K562 (cell line): ENCODE measurements around the gene CFD. TPM values are rescaled to one million over a fixed set of nuclear protein-coding genes. Genes with fewer than 3 reads are reported as not detected.

Experiments used
- ATAC-seq: fragments of 200-7000 bp; cut with Tn5 transposase; 3 replicates; pipeline ENCODE4 v1.9.1; 2020; ENCODE audit warnings: moderate library complexity
- BruUV-seq: library from RNA; stranded (reverse); fragments of 400-500 nt; replicated peaks from 2 replicates; lab custom pipeline; 2021; lab: Mats Ljungman, UMichigan
- CTCF ChIA-PET: fragments of 300-600 bp; formaldehyde crosslinking; extraction: SDS; loops from one replicate; lab custom pipeline; 2021; ENCODE audit warnings: low intra/inter-chr PET ratio; lab: Yijun Ruan, JAX
- POLR2A ChIA-PET: fragments of 300-600, 350-650 bp; sonication (Branson Sonifier 250); formaldehyde crosslinking; extraction: SDS; loops from one replicate; lab custom pipeline; 2021; ENCODE audit warnings: antibody characterized with exemption, inconsistent platforms; lab: Yijun Ruan, JAX
- DNase-seq, 4 experiments: peaks; one replicate each; pipeline versions ENCODE4 v3.0.0 to v3.0.0-alpha.2; 2011 to 2018; ENCODE audit warnings: low spot score in 3 of 4, mixed read lengths in 3 of 4; ENCODE audit errors: extremely low read depth in 1 of 4
- FAIRE-seq: peaks from 2 replicates; lab custom pipeline; 2011; peaks lifted over from hg19 to GRCh38; lab: Jason Lieb, UNC
- H2AFZ ChIP-seq: 2 replicates; pipeline ENCODE4 v1.6.0; 2011; ENCODE audit warnings: low read depth, low read length, control low read depth, inconsistent platforms
- H3K27ac ChIP-seq: fragments of 200-600 bp; 3 replicates; pipeline ENCODE4 v1.8.0; 2011; ENCODE audit warnings: low read depth, mild to moderate bottlenecking, control low read depth, inconsistent platforms, low read length, moderate library complexity, mixed read lengths; ENCODE audit errors: extremely low read depth
- H3K27me3 ChIP-seq, 2 experiments: fragments of 300-600 bp in 1 of 2; 2 replicates in 1 of 2; 3 replicates in 1 of 2; pipeline versions ENCODE4 v1.6.0 to v1.8.0; 2011; ENCODE audit warnings: inconsistent platforms in 2 of 2, low read length in 2 of 2, mild to moderate bottlenecking in 1 of 2, mixed read lengths in 1 of 2, moderate library complexity in 1 of 2; ENCODE audit not compliant: control insufficient read depth in 2 of 2, insufficient read depth in 2 of 2
- H3K36me3 ChIP-seq: fragments of 300-600 bp; 3 replicates; pipeline ENCODE4 v1.8.0; 2011; ENCODE audit warnings: mild to moderate bottlenecking, low read length, inconsistent platforms; ENCODE audit not compliant: control insufficient read depth, insufficient read depth
- H3K4me1 ChIP-seq, 2 experiments: fragments of 200-600 bp in 1 of 2; replicated peaks in 1 of 2; 2 replicates in 1 of 2; 3 replicates in 1 of 2; pipeline versions ENCODE4 v1.5.1 to v1.8.0; 2011; ENCODE audit warnings: inconsistent platforms in 2 of 2, low read length in 2 of 2, mild to moderate bottlenecking in 1 of 2, mixed read lengths in 1 of 2, moderate library complexity in 1 of 2; ENCODE audit not compliant: control insufficient read depth in 2 of 2, insufficient read depth in 2 of 2
- H3K4me2 ChIP-seq: 2 replicates; pipeline ENCODE4 v1.6.1; 2011; ENCODE audit warnings: low read length, control low read depth, inconsistent platforms, mixed read lengths; ENCODE audit not compliant: insufficient read depth
- H3K4me3 ChIP-seq: fragments of 200-600 bp; sonication (generic), shearing (Covaris generic); 2 replicates; pipeline ENCODE4 v1.5.1; 2016; ENCODE audit warnings: control low read depth, inconsistent platforms
- H3K79me2 ChIP-seq: fragments of 200-600 bp; 3 replicates; pipeline ENCODE4 v1.8.0; 2011; ENCODE audit warnings: low read length, inconsistent platforms; ENCODE audit not compliant: control insufficient read depth, insufficient read depth
- H3K9ac ChIP-seq, 2 experiments: 2 replicates each; pipeline versions ENCODE4 v1.6.0 to v1.6.1; 2011; ENCODE audit warnings: low read depth in 2 of 2, low read length in 2 of 2, control low read depth in 1 of 2, inconsistent platforms in 1 of 2, mild to moderate bottlenecking in 1 of 2, mixed read lengths in 1 of 2; ENCODE audit not compliant: insufficient read depth in 1 of 2
- H3K9me1 ChIP-seq: one replicate; pipeline ENCODE4 v1.6.0; 2011; ENCODE audit warnings: inconsistent platforms, mild to moderate bottlenecking, low read length, moderate library complexity; ENCODE audit not compliant: control insufficient read depth, insufficient read depth
- H3K9me3 ChIP-seq: replicated peaks from 2 replicates; pipeline ENCODE4 v1.5.1; 2011; ENCODE audit warnings: low read depth, low read length, inconsistent platforms; ENCODE audit not compliant: control insufficient read depth, insufficient read depth
- H4K20me1 ChIP-seq: replicated peaks from 2 replicates; pipeline ENCODE4 v1.6.1; 2011; ENCODE audit warnings: low read length, inconsistent platforms, mixed read lengths; ENCODE audit not compliant: control insufficient read depth, insufficient read depth
- ADNP ChIP-seq: fragments of 200-800 bp; sonication (Bioruptor generic); IDR thresholded peaks from 2 replicates; pipeline ENCODE4 v1.6.1; 2016; ENCODE audit warnings: missing genetic modification characterization, missing compliant biosample characterization
- BCOR ChIP-seq: fragments of 450-650 bp; IDR thresholded peaks from 2 replicates; pipeline ENCODE4 v1.6.1; 2016
- CBX1 ChIP-seq: sonication (generic); IDR thresholded peaks from 2 replicates; pipeline ENCODE4 v1.6.1; 2016; ENCODE audit warnings: antibody characterized with exemption, low read depth, mild to moderate bottlenecking
- CHCHD3 ChIP-seq: fragments of 250-450 bp; sonication (Bioruptor Pico); IDR thresholded peaks from 2 replicates; pipeline ENCODE4 v2.1.2; 2022; ENCODE audit warnings: mild to moderate bottlenecking
- ETS2 ChIP-seq: IDR thresholded peaks from 2 replicates; pipeline ENCODE4 v1.6.1; 2016; ENCODE audit warnings: borderline replicate concordance, missing genetic modification characterization, mild to moderate bottlenecking, moderate library complexity, missing compliant biosample characterization; ENCODE audit not compliant: poor library complexity, severe bottlenecking
- HDAC1 ChIP-seq, 2 experiments: fragments of 450-650 bp; IDR thresholded peaks; 2 replicates each; pipeline ENCODE4 v1.6.1; 2016 to 2017; ENCODE audit warnings: inconsistent platforms in 1 of 2, mild to moderate bottlenecking in 1 of 2, moderate library complexity in 1 of 2
- HDAC2 ChIP-seq: fragments of 450-650 bp; IDR thresholded peaks from 2 replicates; pipeline ENCODE4 v1.6.1; 2016; ENCODE audit warnings: mild to moderate bottlenecking
- KDM1A ChIP-seq, 2 experiments: fragments of 450-650 bp; IDR thresholded peaks; 2 replicates each; pipeline ENCODE4 v1.6.1; 2016; ENCODE audit warnings: mild to moderate bottlenecking in 2 of 2
- PTBP1 ChIP-seq: fragments of 200-400 bp; formaldehyde crosslinking; IDR thresholded peaks from 2 replicates; pipeline ENCODE4 v1.6.1; 2017; ENCODE audit warnings: low read depth, low read length
- RBM25 ChIP-seq: fragments of 200-400 bp; formaldehyde crosslinking; IDR thresholded peaks from 2 replicates; pipeline ENCODE4 v1.6.1; 2018; ENCODE audit warnings: low read length, low read depth, moderate library complexity; ENCODE audit not compliant: severe bottlenecking
- RCOR1 ChIP-seq, 2 experiments: IDR thresholded peaks; 2 replicates each; pipeline ENCODE4 v1.6.1; 2012; ENCODE audit warnings: low read depth in 2 of 2, low read length in 2 of 2, borderline replicate concordance in 1 of 2, improper control_type of control experiment in 1 of 2
- SMARCA5 ChIP-seq: fragments of 450-650 bp; IDR thresholded peaks from 2 replicates; pipeline ENCODE4 v1.6.1; 2016
- ZFP36 ChIP-seq: fragments of 150-350 bp; IDR thresholded peaks from 2 replicates; pipeline ENCODE4 v1.6.1; 2018; ENCODE audit warnings: low read length, low read depth; ENCODE audit not compliant: partially characterized antibody
- ZNF436 ChIP-seq: fragments of 250-450, 450-650 bp; sonication (Bioruptor Pico); formaldehyde crosslinking; IDR thresholded peaks from 2 replicates; pipeline ENCODE4 v1.7.0; 2020; ENCODE audit warnings: mild to moderate bottlenecking
- WGBS: fragments of 100-300 bp; shearing (Covaris generic); methylation state at CpG from one replicate; pipeline ENCODE4 v1.1.6; 2016; ENCODE audit warnings: low coverage, mixed read lengths; ENCODE audit not compliant: insufficient coverage; ENCODE audit errors: missing lambda C conversion rate; 5-methylcytosine and 5-hydroxymethylcytosine counted together
- in situ Hi-C: fragments of 300-500 bp; cut with MboI; formaldehyde crosslinking; loops from 4 replicates; pipeline ENCODE4 v1.15.0; 2018; ENCODE audit warnings: inconsistent platforms, mixed read lengths
- intact Hi-C: fragments of 100-400 bp; cut with micrococcal nuclease; formaldehyde crosslinking; loops from 2 replicates; pipeline ENCODE4 v1.14.2; 2022
- polyA plus RNA-seq, 8 experiments: library from polyadenylated mRNA; depleted of rRNA in 4 of 8; stranded (reverse) in 5 of 8; unstranded in 3 of 8; fragments of >200 nt; fragmentation: Nextera tagmentation in 2 of 8; fragmentation: Illumina TruSeq in 1 of 8; extraction: Ambion mirVana in 2 of 8; extraction: Trizol in 1 of 8; gene quantifications; 2 replicates each; pipeline versions ENCODE4 v1.2.1 to v1.2.3, GENCODE V29; 2011 to 2014; ENCODE audit warnings: inconsistent platforms in 1 of 8, missing spikeins in 1 of 8
- total RNA-seq, 7 experiments: library from RNA; depleted of rRNA in 6 of 7; stranded (reverse); fragments of >200 nt in 6 of 7; fragmentation: Illumina TruSeq in 2 of 7; extraction: Trizol in 2 of 7; gene quantifications; 2 replicates each; pipeline versions ENCODE4 v1.2.1 to v1.2.3, GENCODE V29; 2011 to 2021; ENCODE audit warnings: low replicate concordance in 1 of 7
- TF ChIP-seq, protein P1 (sequence below): fragments of 450-650 bp; IDR thresholded peaks from 2 replicates; pipeline ENCODE4 v1.6.1; 2018; ENCODE audit warnings: mild to moderate bottlenecking, low read depth; ENCODE audit not compliant: partially characterized antibody

CFD gene
- total and polyA plus RNA-seq, 9 of the 15 experiments (the other 6 are each of a cell fraction or from before 2014, with no cell fraction given), result 0.52 to 59.4 (median 7.6) TPM

- no peaks in the 10 kb centered on the region for H3K9me3 ChIP-seq
- H3K27ac ChIP-seq, result peak overlapping the region; percentile 61; the same call in 1 of the 3 replicates
- H3K27me3 ChIP-seq, result no peaks in the 10 kb centered on the region
- peaks cover 52 to 83% of the 10 kb centered on the region in 2 experiments for H3K4me1 ChIP-seq
- no peak overlapping the region for H3K4me3 ChIP-seq
- H3K9ac ChIP-seq, result no peak overlapping the region; a peak in 1 of 4 replicates
- 81% methylated on average over 14 of the region's 14 CpGs for WGBS
- H3K4me2 ChIP-seq, result no peak overlapping the region
- H4K20me1 ChIP-seq, result peaks cover 12% of the 10 kb centered on the region
- ChIA-PET CTCF (interaction anchor here (0.6 kb wide), 2 partner anchors 20 to 99 kb away, joined by 3 to 5 read pairs; no protein-coding TSS in a partner anchor), POLR2A (interaction anchor here (3.2 kb wide), 1 partner anchor 9 kb away, joined by 15 read pairs; the partner anchor contains the start of genes MED16 and RNU6-9)
- intact Hi-C loops (no loop called here), in situ Hi-C loops (no loop called here)
- ATAC-seq (no peak), DNase-seq (no peak), FAIRE-seq (no peak)
- H3K36me3 ChIP-seq, result peaks cover 64% of the 10 kb centered on the region; the same call in 2 of the 3 replicates
- H3K79me2 ChIP-seq, result peaks cover 73% of the 10 kb centered on the region
- no TSS peak for BruUV-seq
- H2AFZ ChIP-seq, result no peak overlapping the region
- H3K9me1 ChIP-seq, result peaks cover 5% of the 10 kb centered on the region
- TF ChIP-seq CHCHD3 (CRISPR knock-in tag), result no peak
- peak; percentile 98 for TF ChIP-seq BCOR
- peak; percentile 67 to 87 for TF ChIP-seq KDM1A (IDR thresholded peaks at IDR 0.05)
- no peak for TF ChIP-seq ETS2 (tag)
- TF ChIP-seq SMARCA5, result peak; percentile 91
- TF ChIP-seq, protein P1, sequence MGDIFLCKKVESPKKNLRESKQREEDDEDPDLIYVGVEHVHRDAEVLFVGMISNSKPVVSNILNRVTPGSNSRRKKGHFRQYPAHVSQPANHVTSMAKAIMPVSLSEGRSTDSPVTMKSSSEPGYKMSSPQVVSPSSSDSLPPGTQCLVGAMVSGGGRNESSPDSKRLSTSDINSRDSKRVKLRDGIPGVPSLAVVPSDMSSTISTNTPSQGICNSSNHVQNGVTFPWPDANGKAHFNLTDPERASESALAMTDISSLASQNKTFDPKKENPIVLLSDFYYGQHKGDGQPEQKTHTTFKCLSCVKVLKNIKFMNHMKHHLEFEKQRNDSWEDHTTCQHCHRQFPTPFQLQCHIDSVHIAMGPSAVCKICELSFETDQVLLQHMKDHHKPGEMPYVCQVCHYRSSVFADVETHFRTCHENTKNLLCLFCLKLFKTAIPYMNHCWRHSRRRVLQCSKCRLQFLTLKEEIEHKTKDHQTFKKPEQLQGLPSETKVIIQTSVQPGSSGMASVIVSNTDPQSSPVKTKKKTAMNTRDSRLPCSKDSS, result no peak
- 0 out of 2 replicates have a peak, but pooled peaks have one; percentile 76 for TF ChIP-seq PTBP1
- no peak for TF ChIP-seq ZNF436 (CRISPR knock-in tag)
- TF ChIP-seq RCOR1 (IDR thresholded peaks at IDR 0.05; ENCODE audit: borderline replicate concordance in 1 of 2, low read depth in 2 of 2, low read length in 2 of 2), result peak in 1 of 2 experiments; percentile 67; a peak in 1 of 4 replicates
- TF ChIP-seq CBX1, result peak; percentile 29; the same call in 1 of the 2 replicates
- TF ChIP-seq RBM25, result peak; percentile 79
- peak; percentile 83 for TF ChIP-seq ADNP (tag)
- peak; percentile 88 for TF ChIP-seq ZFP36
- peak; percentile 81 for TF ChIP-seq HDAC2
- TF ChIP-seq HDAC1 (IDR thresholded peaks at IDR 0.05), result 0 out of 4 replicates have a peak, but pooled peaks of 1 of the 2 experiments have one; percentile 19
Measured at GRCh38 chr19:902446-903226, 43.2 kb downstream of the CFD start.
